GM21367 (cell line): ENCODE data around the gene SNAP47.
"Not testable (repeated sequence)": the region's sequence is repeated elsewhere in the genome, so short reads cannot be mapped to it uniquely, and the experiment has no call there.

ENCODE experiments used
- ATAC-seq: cut with Tn5 transposase; IDR thresholded peaks from one replicate; pipeline ENCODE4 v1.9.1; 2021; ENCODE audit not compliant: unreplicated experiment

Gene SNAP47, protein sequence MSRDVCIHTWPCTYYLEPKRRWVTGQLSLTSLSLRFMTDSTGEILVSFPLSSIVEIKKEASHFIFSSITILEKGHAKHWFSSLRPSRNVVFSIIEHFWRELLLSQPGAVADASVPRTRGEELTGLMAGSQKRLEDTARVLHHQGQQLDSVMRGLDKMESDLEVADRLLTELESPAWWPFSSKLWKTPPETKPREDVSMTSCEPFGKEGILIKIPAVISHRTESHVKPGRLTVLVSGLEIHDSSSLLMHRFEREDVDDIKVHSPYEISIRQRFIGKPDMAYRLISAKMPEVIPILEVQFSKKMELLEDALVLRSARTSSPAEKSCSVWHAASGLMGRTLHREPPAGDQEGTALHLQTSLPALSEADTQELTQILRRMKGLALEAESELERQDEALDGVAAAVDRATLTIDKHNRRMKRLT

GRCh38 chr1:227734856-227735538 lies at the start of gene SNAP47, which contains the start of gene JMJD4:
Gene SNAP47 (plus strand): TSS chr1:227735435. CDS start chr1:227747737, 12,302 bp downstream.
Gene JMJD4 (minus strand): TSS chr1:227735302. CDS start chr1:227735273, 29 bp downstream.
- peak; percentile 89 for ATAC-seq

DNA sequence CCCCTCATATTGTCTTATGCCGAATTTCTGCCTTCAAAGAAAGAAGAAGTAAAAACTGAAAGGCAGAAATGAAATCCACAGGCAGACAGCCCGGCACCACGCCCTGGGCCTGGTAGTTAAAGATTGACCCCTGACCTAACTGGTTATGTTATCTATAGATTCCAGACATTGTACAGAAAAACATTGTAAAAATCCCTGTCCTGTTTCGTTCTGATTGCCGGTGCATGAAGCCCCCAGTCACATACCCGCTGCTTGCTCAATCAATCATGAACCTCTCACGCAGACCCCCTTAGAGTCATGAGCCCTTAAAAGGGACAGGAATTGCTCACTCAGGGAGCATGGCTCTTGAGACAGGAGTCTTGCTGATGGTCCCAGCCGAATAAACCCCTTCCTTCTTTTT lies 49.4 kb upstream of the SNAP47 start:
- no peak for ATAC-seq

DNA sequence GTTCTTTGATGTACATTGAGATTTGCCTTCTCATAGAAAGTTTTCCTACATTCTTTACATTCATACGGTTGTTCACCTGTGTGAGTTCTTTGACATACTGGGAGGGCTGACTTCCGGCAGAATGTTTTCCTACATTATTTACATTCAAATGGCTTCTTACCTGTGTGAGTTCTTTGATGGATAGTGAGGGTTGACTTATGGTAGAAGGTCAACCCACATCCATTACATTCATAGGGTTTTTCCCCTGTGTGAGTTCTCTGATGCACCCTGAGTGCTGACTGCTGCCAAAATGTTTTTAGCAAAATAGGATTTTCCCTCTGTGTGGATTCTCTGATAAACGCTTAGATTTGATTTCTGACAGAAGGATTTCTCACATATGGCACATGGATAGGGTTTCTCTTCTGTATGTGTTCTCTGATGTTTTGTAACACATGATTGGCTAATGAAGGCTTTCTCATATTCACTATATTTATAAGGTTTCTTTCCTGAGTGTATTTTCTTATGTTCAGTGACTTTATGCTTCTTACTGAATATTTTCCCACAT lies 37.8 kb upstream of the SNAP47 start:
- ATAC-seq, result no peak

DNA sequence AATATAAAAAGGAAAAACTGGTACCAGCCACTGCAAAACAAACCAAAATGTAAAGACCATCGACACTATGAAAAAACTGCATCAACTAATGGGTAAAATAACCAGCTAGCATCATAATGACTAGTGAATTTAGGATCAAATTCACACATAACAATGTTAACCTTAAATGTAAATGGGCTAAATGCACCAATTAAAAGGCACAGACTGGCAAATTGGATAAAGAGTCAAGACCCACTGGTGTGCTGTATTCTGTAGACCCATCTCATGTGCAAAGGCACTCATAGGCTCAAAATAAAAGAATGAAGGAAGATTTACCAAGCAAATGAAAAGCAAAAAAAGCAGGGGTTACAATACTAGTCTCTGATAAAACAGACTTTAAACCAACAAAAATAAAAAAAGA lies 33.6 kb upstream of the SNAP47 start:
- ATAC-seq, result not testable (repeated sequence)

- ATAC-seq, result no peak
Observed at GRCh38 chr1:227707846-227708245, 27.4 kb upstream of the SNAP47 start.

DNA sequence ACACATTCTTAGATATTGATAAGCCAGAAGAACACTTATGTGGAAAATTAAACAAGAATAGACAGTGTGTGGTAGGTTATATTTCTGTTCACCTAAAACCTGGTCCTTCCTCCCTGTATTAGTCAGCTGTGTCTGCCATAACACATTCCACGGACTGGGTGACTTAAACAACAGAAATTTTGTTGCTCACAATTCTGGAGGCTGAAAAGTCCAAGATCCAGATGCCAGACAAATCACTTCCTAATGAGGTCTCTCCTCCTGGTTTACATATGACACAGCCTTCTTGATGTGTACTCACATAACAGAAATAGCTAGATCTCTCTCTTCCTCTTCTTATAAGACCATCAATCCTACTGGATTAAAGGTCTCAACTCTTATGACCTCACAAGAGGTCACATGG lies 25.8 kb upstream of the SNAP47 start:
- no peak for ATAC-seq

DNA sequence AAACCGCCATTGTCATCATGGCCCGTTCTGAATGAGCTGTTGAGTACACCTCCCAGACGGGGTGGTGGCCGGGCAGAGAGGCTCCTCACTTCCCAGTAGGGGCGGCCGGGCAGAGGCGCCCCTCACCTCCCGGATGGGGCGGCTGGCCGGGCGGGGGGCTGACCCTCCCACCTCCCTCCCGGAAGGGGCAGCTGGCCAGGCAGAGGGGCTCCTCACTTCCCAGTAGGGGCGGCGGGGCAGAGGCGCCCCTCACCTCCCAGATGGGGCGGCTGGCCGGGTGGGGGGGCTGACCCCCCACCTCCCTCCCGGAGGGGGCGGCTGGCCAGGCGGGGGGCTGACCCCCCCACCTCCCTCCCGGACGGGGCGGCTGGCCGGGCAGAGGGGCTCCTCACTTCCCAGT lies 24.8 kb upstream of the SNAP47 start:
- ATAC-seq, result not testable (repeated sequence)

DNA sequence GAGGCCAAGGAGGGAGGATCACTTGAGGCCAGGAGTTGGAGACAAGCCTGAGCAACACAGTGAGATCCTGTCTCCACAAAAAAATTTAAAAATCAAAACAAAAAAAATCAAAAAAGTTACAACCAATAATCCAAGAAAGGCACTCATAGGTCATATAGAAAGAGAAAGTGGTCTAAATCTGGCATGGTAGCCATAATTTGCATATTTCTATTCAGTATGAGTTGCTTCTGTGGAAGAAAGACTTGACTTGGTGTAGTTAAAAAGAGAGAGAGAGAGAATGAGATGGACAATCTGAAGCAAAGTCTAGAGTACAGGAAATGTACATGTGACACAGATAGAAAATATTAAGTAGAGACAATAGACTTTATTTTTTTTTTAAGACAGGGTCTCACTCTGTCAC lies 22.6 kb upstream of the SNAP47 start:
- peak; percentile 70 for ATAC-seq

GRCh38 chr1:227718932-227719331 lies 16.3 kb upstream of the SNAP47 start:
- no peak for ATAC-seq

- no peak for ATAC-seq
Observed at GRCh38 chr1:227723474-227723873, 11.8 kb upstream of the SNAP47 start.

- ATAC-seq, result no peak
Observed at GRCh38 chr1:227725046-227725445, 10.2 kb upstream of the SNAP47 start.

GRCh38 chr1:227726318-227726717 lies 8.9 kb upstream of the SNAP47 start:
- ATAC-seq, result no peak

DNA sequence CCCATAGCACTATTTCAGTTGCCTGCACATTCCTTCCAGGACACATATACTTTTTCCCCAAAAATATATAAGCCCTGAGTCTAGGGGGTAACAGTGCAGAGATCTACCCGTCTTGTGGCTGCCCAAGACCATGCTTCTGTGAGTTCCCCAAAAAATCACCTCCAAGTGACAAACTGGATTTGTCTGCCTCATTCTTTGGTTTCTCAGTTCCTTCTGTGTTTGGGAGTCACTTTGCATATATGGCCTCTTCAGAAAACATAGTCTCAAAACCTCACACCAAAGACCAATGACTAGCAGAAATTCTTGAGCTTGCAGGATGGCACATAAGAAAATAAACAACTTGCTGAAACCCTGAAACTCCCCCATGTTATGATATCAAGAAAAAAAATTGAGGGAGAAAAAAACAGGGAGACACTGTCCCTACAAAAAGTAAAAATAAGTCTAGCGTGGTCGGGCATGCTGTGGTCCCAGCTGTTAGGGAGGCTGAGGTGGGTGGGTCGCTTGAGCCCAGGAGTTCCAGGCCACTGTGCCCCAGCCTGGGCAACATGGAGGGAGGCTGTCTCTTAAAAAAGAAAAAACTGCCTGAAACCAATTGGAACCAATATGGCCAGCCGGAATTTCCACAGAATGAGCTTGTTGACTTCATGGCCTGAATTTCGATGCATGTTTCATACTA lies 8.2 kb upstream of the SNAP47 start:
- ATAC-seq, result no peak

DNA sequence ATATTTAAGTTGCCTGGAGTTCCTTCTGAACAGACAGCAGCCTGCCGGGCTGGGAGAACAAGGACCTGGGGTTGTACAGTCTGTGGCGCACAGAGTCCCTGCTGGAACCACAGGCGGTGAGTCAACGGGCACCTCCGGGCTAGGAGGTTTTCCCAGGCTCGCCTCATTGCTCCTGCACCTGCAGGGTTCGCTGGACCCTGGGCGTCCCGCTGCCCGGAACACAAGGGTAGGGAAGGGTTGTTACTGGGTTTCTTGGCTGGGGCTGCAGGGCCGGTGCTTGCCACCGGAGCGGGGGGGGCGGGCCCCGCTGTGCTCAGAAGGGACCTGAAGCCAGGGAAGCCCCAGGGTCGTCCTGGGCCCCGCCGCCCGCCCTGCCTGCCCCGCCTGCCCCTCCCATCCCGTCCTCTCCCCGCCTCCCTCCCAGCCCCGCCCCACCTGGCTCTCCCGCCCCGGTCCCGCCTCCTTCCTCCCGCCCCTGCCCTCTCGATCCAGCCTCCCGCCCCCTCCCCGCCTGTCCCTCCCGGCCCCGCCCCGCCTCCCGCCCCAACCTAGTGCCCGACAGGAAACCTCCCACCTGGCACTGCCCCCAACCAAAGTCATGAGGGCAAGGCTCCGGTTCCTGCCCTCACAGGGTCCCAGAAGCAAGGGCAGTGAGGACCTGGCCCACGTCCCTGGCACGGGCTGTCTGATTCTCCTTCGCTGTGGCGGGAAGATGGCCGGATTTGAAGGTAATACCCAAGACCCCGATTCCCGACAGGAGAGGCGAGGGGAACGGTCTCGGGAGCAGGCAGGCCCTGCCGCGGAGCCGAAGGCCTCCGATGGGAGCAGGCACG lies 7.0 kb upstream of the SNAP47 start:
- peak; percentile 39 for ATAC-seq

GRCh38 chr1:227728892-227729143 lies 6.4 kb upstream of the SNAP47 start:
- ATAC-seq, result no peak

DNA sequence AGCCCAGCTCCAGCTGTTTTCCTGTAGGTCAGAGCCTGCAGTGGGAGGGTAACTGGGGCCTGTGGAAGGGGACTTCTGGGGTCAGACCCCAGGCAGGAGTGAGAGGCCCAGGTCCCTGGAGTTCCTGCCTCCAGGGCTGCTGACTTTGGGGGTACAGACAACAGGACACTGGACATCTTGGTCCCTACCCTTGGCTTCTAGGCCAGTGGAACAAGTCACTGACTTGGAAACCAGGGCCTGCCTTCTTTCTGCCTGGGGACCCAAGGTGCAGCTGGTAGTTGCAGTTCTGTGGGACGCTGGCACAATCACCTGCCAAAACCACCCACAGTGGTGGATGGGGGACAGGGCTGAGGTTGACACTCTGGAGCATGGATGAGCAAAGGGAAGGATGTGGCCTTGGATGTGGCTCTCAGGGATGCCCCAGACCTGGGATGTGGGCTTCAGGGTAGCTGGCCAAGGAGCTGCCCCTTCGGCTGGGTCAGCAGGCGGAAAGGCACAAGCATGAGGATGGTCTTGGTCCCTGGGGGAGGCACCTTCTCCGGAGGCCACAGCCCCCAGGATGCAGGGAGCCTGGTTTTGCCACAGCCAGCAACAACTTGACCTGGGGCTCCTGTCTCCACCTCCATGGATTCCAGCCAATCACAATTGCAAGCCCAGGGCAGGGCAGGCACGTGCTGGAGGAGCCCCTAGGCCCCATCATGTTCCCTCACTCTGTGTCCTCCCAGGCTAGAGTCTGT lies 5.9 kb upstream of the SNAP47 start:
- ATAC-seq, result no peak

- ATAC-seq, result peak; percentile 24
Observed at GRCh38 chr1:227729881-227730629, 5.2 kb upstream of the SNAP47 start.

GRCh38 chr1:227730630-227731151 lies 4.5 kb upstream of the SNAP47 start:
- no peak for ATAC-seq

DNA sequence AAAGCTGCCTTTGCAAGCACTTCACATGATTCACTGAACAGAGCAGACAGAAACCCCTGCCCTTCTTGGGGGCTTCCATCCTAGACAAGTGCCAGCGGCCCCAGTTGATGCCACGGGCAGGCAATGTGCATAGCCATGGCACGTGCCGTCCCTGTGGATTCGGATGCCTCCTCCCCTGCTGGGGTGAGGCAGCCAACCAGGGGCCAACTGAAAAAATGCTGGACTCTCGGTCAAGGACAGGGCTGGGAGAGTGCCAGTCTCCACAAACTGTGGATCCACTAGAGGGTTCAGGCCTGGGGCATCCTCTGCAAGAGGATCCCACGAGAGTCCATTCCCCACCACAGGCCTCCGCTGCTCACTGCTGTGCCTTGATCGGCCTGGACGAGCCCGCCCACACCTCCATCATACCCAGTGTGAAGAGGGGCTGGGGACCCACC lies 4.0 kb upstream of the SNAP47 start:
- ATAC-seq, result no peak
